NOMO-1 treated with dmso at 0.1 percent for 144 hours (cell line): ENCODE data around the gene PRPF31.
"Not testable (repeated sequence)": the region's sequence is repeated elsewhere in the genome, so short reads cannot be mapped to it uniquely, and the experiment has no call there.

Experiments used
- DNase-seq: peaks from one replicate; lab custom pipeline; 2025; ENCODE audit not compliant: unreplicated experiment; lab: John Stamatoyannopoulos, UW

Gene PRPF31

DNA sequence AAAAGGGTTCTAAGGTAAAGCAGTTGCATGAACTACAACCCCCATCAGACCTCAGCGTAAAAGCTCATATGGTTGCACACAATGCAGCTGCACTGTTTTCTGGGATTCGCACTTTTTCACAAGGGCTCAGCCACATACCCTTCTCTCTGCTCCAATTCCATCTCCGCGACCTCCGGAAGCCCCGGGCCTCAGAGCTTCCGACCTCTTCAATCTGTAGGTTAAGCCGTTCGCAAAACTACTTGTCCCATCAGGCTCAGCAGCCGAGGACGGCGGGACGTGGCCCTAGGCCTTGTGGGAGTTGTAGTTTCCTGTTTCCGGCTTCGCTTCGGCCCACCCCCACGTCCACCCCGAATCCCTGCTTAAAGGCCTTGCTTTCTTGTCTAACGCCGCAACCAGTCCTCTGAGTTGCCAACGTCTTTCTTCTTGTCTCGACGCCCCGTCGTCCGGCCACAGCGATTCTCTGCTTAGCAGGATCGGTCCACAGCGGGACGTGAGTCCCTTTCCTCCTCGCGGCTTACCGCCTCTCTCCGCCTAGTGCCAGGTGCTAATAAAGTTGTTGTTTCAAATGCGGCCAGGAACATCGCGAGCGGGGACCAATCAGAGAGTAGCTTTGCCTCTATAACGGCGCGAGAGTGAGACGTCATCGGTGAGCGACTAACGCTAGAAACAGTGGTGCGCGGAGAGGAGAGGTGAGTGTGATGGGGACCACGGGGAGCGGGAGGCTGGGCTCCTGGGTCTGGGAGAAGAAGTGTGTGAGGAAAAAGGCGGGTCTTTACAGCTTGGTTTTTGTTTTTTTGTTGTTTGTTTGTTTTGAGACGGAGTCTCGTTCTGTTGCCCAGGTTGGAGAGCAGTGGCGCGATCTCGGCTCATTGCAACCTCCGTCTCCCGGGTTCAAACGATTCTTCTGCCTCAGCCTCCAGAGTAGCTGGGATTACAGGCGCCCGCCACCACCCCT, at the start of gene PRPF31, which contains the start of gene TFPT:
TSS of gene PRPF31 (plus strand) at position 646 of the 955 bp plus-strand sequence. CDS start 2,525 bp downstream, outside the sequence.
TSS of gene TFPT (minus strand) at position 549 of the 955 bp plus-strand sequence. CDS start at position 161, 388 bp downstream.
- peak; percentile 95 for DNase-seq

DNA sequence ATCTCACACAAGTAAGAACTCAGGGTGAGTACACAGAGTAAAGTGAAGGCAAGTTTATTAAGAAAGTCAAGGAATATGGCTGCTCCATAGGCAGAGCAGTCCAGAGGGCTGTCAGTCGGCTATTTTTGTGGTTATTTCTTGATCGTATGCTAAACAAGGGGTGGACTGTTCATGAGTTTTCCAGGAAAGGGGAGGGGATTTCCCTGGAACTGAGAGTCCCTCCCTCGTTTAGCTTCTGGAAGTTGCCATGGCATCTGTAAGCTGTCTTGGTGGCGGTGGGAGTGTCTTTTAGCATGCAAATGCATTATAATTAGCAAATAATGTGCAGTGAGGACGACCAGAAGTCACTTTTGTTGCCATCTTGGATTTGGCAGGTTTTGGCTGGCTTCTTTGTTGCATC, 46.1 kb upstream of the PRPF31 start:
- no peak for DNase-seq

- DNase-seq, result no peak
These were observed 41.7 kb upstream of the PRPF31 start for GRCh38 chr19:54073829-54074228.

DNA sequence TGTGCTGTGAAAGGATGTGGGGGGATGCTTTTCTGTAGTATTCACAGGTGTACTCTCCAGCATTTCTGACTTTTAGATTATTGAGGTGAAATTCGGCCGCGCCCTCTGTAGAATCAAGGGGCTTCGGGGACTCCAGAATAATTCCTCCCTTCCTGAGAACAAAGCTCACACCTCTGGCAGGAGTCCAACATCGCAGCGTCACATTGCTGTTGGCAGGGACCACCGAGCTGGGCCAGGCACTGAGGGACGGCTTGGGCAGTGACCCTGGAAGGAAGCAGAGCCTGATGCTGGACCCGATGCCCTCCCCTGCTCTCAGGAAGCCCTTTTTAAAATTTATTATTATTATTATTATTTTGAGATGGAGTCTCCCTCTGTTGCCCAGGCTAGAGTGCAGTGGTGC, 40.7 kb upstream of the PRPF31 start:
- no peak for DNase-seq

GRCh38 chr19:54077334-54077733, 38.2 kb upstream of the PRPF31 start:
- peak; percentile 66 for DNase-seq

DNA sequence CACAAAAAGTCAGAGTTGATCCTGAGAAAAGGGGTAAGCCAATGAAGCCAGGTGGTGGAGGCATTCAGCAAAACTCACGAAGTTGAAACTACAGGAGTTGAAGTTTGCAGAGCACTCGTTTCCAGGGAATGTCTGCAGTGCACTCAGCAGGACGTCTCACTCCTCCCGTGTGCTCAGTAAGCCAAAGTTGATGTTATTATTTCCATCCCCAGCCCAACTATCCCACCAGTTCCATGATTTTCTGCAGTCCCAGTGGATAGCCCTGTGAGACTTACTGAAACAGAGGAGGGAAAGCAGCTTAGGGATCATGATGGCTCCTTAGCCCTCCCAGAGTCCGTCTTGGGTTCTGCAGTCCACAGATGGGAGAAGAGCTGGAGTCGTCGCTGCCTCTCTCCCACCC, 34.5 kb upstream of the PRPF31 start, which contains the start of gene TARM1:
TSS of gene TARM1 (minus strand) at position 334 of the 400 bp plus-strand sequence. CDS start at position 309, 25 bp downstream.
- DNase-seq, result no peak

DNA sequence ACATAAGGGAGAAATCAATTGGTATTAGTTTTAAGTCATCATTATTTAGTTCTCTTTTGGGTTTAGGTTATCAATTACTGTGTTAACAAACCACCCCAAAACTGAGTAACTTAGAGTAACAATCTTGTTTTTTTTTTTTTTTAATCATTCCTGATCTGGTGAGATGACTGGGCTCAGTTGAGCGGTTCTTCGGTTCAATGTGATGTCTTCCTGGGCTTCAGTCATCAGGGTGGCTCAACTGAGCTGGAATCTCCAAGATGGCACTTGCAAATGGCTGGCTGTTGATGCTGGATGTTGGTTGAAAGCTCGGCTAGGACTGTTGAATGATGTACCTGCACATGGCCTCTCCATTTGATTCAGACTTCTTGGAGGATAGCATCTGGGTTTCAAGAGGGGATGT, 31.1 kb upstream of the PRPF31 start:
- DNase-seq, result no peak

GRCh38 chr19:54094426-54095000, 21.0 kb upstream of the PRPF31 start:
- DNase-seq, result no peak

- DNase-seq, result no peak
These were observed 20.3 kb upstream of the PRPF31 start for GRCh38 chr19:54095136-54095858.

- DNase-seq, result peak; percentile 48
These were observed 19.5 kb upstream of the PRPF31 start for GRCh38 chr19:54095859-54096616.

DNA sequence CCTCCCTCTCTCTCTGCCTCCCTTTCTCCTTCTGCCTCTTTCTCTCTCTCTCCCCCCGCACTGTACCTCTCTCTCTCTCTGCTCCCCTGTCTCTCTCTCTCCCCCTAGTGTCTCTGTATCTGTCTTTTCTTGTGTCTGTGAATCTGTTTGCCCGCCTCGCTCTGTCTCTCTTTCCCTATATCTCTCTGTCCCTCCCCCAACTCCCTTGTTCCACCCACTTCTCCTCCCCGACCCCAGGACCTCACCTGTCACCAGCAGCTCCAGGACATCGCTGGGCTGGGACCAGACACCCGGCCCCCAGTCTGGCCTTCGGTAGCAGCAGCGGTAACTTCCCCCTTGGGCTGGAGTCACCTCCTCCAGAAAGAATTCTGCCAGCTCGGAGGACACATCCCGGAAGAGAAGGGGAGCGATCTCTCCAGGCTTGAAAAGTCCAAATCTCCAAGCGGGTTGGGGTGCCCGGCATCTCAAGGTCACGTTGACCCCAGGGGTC, 18.9 kb upstream of the PRPF31 start:
- peak; percentile 55 for DNase-seq

- DNase-seq, result no peak
These were observed 16.2 kb upstream of the PRPF31 start for GRCh38 chr19:54099190-54099902.

DNA sequence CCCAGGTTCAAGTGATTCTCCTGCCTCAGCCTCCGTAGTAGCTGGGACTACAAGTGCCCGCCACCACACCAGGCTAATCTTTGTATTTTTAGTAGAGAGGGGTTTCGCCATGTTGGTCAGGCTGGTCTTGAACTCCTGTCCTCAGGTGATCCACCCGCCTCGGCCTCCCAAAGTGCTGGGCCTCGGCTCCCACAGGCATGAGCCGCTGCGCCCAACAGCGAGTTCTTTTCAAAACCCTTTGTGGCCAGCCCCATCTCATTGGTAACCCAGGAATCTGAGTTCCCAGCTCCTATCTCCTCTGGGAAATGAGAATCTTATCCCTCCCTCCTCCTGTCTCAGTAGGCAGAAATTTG, 15.7 kb upstream of the PRPF31 start:
- DNase-seq, result not testable (repeated sequence)

DNA sequence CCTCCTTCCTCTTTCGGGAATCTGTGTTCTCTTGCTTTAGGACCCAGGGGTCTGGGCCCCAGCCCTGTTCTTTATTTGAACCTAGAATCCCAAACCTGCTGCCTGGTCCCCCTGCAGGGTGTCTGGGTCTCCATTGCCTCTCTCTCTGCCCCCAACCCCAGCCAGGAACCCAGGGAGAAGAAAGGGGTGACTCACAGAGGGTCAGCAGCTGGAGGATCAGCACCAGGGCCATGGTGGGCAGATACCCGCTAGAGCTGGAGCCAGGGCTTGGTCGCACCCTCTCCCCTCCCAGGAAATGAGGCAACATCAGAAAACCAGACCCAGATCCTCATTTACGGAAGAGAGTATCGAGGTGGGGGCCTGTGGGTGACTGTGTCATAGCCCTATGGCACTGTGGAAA, 15.0 kb upstream of the PRPF31 start, which contains the start of gene OSCAR:
TSS of gene OSCAR (minus strand) at position 243 of the 400 bp plus-strand sequence. CDS start at position 232, 11 bp downstream.
- no peak for DNase-seq

DNA sequence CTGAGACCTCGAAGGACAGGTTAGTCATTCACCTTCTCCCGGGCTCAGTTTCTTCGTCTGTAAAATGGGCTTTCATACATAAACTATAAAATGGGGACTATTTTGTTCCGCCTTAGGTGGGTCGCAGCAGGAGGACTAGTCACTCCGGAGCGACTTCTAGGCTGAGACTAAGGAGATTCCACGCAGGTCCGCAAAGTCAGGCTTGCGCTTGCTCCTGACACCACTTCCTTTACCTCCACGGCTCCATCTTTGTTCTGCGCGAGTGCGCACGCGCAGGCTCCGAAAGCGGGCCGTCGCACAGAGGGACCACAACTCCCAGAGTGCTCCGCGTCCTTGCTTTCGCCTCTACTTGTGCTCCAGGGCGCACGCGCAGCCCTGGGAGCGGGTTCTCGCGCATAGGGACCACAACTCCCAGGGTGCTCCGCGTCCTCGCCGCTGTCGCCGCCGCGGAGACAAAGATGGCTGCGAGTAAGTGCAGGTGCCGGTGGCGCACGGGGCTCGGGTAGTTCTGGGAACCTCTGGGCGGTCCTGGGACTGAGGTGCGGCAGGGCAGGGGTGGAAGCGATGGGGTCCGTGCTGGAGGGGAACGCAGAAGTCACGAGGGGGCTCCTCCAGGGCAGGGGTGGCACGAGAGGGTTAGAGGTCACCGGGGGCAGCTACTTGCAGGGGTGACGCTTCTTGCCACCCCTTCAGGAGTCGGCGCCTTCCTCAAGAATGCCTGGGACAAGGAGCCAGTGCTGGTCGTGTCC, 13.0 kb upstream of the PRPF31 start, which contains the start of gene NDUFA3:
TSS of gene NDUFA3 (plus strand) at position 435 of the 749 bp plus-strand sequence. CDS start at position 459, 24 bp downstream.
- peak; percentile 95 for DNase-seq

DNA sequence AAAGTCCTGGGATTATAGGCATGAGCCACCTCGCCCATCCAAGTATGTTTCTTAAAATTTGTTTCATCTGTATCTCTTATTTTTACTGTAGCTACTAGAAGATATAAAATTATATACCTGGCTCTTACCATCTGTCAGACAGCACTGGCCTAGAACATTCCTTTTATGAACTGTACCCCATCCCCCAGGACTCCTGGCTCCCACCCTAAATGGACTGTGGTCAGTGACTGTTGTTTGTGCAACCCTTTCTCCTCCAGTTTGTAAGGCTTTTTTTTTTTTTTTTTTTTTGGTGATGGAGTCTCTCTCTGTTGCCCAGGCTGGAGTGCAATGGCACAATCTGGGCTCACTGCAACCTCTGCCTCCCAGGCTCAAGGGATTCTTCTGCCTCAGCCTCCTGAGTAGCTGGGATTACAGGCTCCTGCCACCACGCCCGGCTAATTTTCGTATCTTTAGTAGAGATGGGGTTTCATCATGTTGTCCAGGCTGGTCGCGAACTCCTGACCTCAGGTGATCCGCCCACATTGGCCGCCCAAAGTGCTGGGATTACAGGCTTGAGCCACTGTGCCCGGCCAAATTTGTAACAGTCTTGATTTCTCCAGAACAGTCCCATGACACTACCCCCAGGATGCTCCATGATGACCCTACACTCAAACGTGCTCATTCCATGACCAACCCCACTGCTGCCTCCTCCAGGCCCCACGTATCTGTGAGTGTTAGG, 10.4 kb upstream of the PRPF31 start:
- no peak for DNase-seq

GRCh38 chr19:54105796-54106195, 9.8 kb upstream of the PRPF31 start:
- no peak for DNase-seq

- no peak for DNase-seq
These were observed 8.8 kb upstream of the PRPF31 start for GRCh38 chr19:54106716-54107115.
